H1 (cell line): ENCODE measurements around the gene MINPP1. TPM values are rescaled to one million over a fixed set of nuclear protein-coding genes. Genes with fewer than 3 reads are reported as not detected.

Source experiments
- ASH2L ChIP-seq: fragments of 200-600, 300-600 bp; sonication (generic); IDR thresholded peaks from one replicate; pipeline ENCODE4 v1.7.1; 2017; ENCODE audit warnings: low read length
- CEBPB ChIP-seq: IDR thresholded peaks from 2 replicates; pipeline ENCODE4 v1.6.1; 2012; ENCODE audit warnings: low read depth, low read length
- CHD7 ChIP-seq: fragments of 300-600 bp; sonication (generic); IDR thresholded peaks from 2 replicates; pipeline ENCODE4 v1.7.1; 2012; ENCODE audit warnings: low read length, moderate library complexity, mild to moderate bottlenecking, inconsistent platforms; ENCODE audit not compliant: insufficient replicate concordance
- CREB1 ChIP-seq: IDR thresholded peaks from 2 replicates; pipeline ENCODE4 v1.6.1; 2012; ENCODE audit warnings: inconsistent platforms
- FOSL1 ChIP-seq: IDR thresholded peaks from 2 replicates; pipeline ENCODE4 v1.6.1; 2011; ENCODE audit warnings: mild to moderate bottlenecking, low read depth, low read length, moderate library complexity; ENCODE audit not compliant: insufficient read depth
- KDM4A ChIP-seq: IDR thresholded peaks from one replicate; pipeline ENCODE4 v1.7.1; 2012; ENCODE audit warnings: low read depth, mild to moderate bottlenecking, moderate library complexity, low read length, inconsistent platforms; ENCODE audit not compliant: severe bottlenecking
- SP4 ChIP-seq: IDR thresholded peaks from 2 replicates; pipeline ENCODE4 v1.6.1; 2012; ENCODE audit warnings: low read length, inconsistent platforms
- TAF1 ChIP-seq: IDR thresholded peaks from 2 replicates; pipeline ENCODE4 v1.6.1; 2011; ENCODE audit warnings: mild to moderate bottlenecking, low read depth, low read length
- TAF7 ChIP-seq: optimal IDR thresholded peaks from 2 replicates; pipeline ENCODE3; 2011; ENCODE audit warnings: low read depth, mild to moderate bottlenecking, inconsistent platforms, low read length, moderate library complexity, borderline replicate concordance
- TCF12 ChIP-seq: IDR thresholded peaks from 2 replicates; pipeline ENCODE4 v1.6.1; 2011; ENCODE audit warnings: low read depth, mild to moderate bottlenecking, low read length
- TEAD4 ChIP-seq: IDR thresholded peaks from 2 replicates; pipeline ENCODE4 v1.6.1; 2012; ENCODE audit warnings: low read depth, low read length, inconsistent platforms, mixed read lengths
- polyA plus RNA-seq, 7 experiments: library from polyadenylated mRNA; depleted of rRNA in 3 of 7; stranded (reverse) in 5 of 7; unstranded in 2 of 7; fragments of >200 nt in 5 of 7; fragments of 200-250 nt in 2 of 7; gene quantifications; 1 replicate in 5 of 7; 2 replicates in 1 of 7; 4 replicates in 1 of 7; pipeline versions ENCODE4 v1.2.1 to v1.2.3, GENCODE V29; 2011 to 2013; ENCODE audit warnings: missing spikeins in 2 of 7, mixed read lengths in 2 of 7
- total RNA-seq: library from RNA; stranded (reverse); fragmentation: NEBNext Ultra II Directional; extraction: Animal tissue kit (Norgen Biotek cat#: 25700); gene quantifications from 2 replicates; pipeline ENCODE4 v1.2.1, GENCODE V29; 2021

Gene MINPP1
- total and polyA plus RNA-seq, 2 of the 8 experiments (the other 6 are each of a cell fraction or from before 2014, with no cell fraction given): 13.6 to 27.2 TPM

DNA sequence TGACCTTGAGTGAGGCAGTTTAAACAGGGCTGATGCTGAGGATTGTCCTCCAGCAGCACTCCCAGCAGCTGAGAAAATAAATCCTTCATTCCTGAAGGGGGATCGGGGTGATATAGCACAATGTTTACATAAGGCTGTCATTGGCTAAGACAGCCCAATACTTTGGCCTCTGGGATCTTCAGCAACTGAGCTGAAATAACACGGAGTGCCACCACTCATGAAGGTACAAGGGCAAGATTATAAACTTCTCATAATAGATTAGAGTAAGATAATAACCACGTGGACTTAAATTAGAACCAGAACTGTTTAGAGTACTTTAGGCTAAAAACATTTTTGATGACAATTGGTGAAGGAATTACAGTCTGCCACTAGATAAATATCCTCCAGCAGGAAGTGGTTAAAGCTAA lies 85.0 kb downstream of the MINPP1 start (continued):
- TF ChIP-seq CHD7 (no peak), CREB1 (no peak), TEAD4 (no peak), TAF7 (no peak), ASH2L (no peak), CEBPB (no peak), KDM4A (no peak), TAF1 (no peak), TCF12 (no peak), SP4 (no peak), FOSL1 (no peak)
